Measurements from ENCODE around the gene SETD5.

SETD5 gene

GRCh38 chr3:9428411-9428810, 31.0 kb downstream of the SETD5 start:
- H3F3A ChIP-seq (ENCODE audit: control insufficient read depth, insufficient read depth), result no peaks in the 10 kb centered on the region
- no peaks in the 10 kb centered on the region for H3K27me3 ChIP-seq (ENCODE audit: control insufficient read depth, low read length)
- no peaks in the 10 kb centered on the region for H3K4me1 ChIP-seq (ENCODE audit: control insufficient read depth, low read length)
- no peaks in the 10 kb centered on the region for H3K9me2 ChIP-seq (replicated peaks; ENCODE audit: control insufficient read depth, low read length)
- no peaks in the 10 kb centered on the region for H3K9me3 ChIP-seq (ENCODE audit: control insufficient read depth, insufficient read depth, low read length)
- H3K4me3 ChIP-seq (ENCODE audit: low read length), result no peak overlapping the region
- H3K27ac ChIP-seq (ENCODE audit: low read depth, low read length), result no peak overlapping the region
- H3K4me2 ChIP-seq (ENCODE audit: low read length), result no peak overlapping the region
- peaks cover 97% of the 10 kb centered on the region for H3K36me3 ChIP-seq (ENCODE audit: control insufficient read depth, low read length)
- H4K20me1 ChIP-seq (ENCODE audit: control insufficient read depth, insufficient read depth, low read depth, low read length), result peaks cover 11% of the 10 kb centered on the region; the same call in 1 of the 2 replicates
- TF ChIP-seq CTCF (IDR thresholded peaks at IDR 0.05; ENCODE audit: low read depth, low read length, poor library complexity, severe bottlenecking), result no peak
- peaks cover 55% of the 10 kb centered on the region for H3K79me2 ChIP-seq (ENCODE audit: control insufficient read depth, low read length)

- Histone ChIP-seq H3F3A (ENCODE audit: control insufficient read depth, insufficient read depth) (no peaks in the 10 kb centered on the region), H3K9me2 (replicated peaks; ENCODE audit: control insufficient read depth, low read length) (no peaks in the 10 kb centered on the region), H3K27ac (ENCODE audit: low read depth, low read length) (no peak overlapping the region), H3K4me3 (ENCODE audit: low read length) (no peak overlapping the region), H3K36me3 (ENCODE audit: control insufficient read depth, low read length) (peaks cover 95% of the 10 kb centered on the region), H3K4me2 (ENCODE audit: low read length) (no peak overlapping the region), H4K20me1 (ENCODE audit: control insufficient read depth, insufficient read depth, low read depth, low read length) (peaks cover 7% of the 10 kb centered on the region; the same call in 1 of the 2 replicates), H3K27me3 (ENCODE audit: control insufficient read depth, low read length) (no peaks in the 10 kb centered on the region), H3K4me1 (ENCODE audit: control insufficient read depth, low read length) (no peaks in the 10 kb centered on the region), H3K9me3 (ENCODE audit: control insufficient read depth, insufficient read depth, low read length) (no peaks in the 10 kb centered on the region), H3K79me2 (ENCODE audit: control insufficient read depth, low read length) (peaks cover 34% of the 10 kb centered on the region)
- TF ChIP-seq CTCF (IDR thresholded peaks at IDR 0.05; ENCODE audit: low read depth, low read length, poor library complexity, severe bottlenecking), result no peak
- TF ChIP-seq EZH2phosphoT487 (IDR thresholded peaks at IDR 0.05; ENCODE audit: borderline replicate concordance, low read length), result no peak
Observed at GRCh38 chr3:9430733-9431132, 33.3 kb downstream of the SETD5 start.

GRCh38 chr3:9433627-9434521, 36.5 kb downstream of the SETD5 start:
- no peaks in the 10 kb centered on the region for H3K9me2 ChIP-seq (replicated peaks; ENCODE audit: control insufficient read depth, low read length)
- no peaks in the 10 kb centered on the region for H3K4me1 ChIP-seq (ENCODE audit: control insufficient read depth, low read length)
- peaks cover 96% of the 10 kb centered on the region for H3K36me3 ChIP-seq (ENCODE audit: control insufficient read depth, low read length)
- no peak overlapping the region for H3K4me3 ChIP-seq (ENCODE audit: low read length)
- no peak overlapping the region for H3K4me2 ChIP-seq (ENCODE audit: low read length)
- H3K27me3 ChIP-seq (ENCODE audit: control insufficient read depth, low read length), result no peaks in the 10 kb centered on the region
- no peaks in the 10 kb centered on the region for H3K9me3 ChIP-seq (ENCODE audit: control insufficient read depth, insufficient read depth, low read length)
- no peak overlapping the region for H3K27ac ChIP-seq (ENCODE audit: low read depth, low read length)
- H4K20me1 ChIP-seq (ENCODE audit: control insufficient read depth, insufficient read depth, low read depth, low read length), result peaks cover 7% of the 10 kb centered on the region; the same call in 1 of the 2 replicates
- H3F3A ChIP-seq (ENCODE audit: control insufficient read depth, insufficient read depth), result no peaks in the 10 kb centered on the region
- H3K79me2 ChIP-seq (ENCODE audit: control insufficient read depth, low read length), result peaks cover 28% of the 10 kb centered on the region
- no peak for TF ChIP-seq CTCF (IDR thresholded peaks at IDR 0.05; ENCODE audit: low read depth, low read length, poor library complexity, severe bottlenecking)
- no peak for TF ChIP-seq EZH2phosphoT487 (IDR thresholded peaks at IDR 0.05; ENCODE audit: borderline replicate concordance, low read length)

Data from DOHH2 (cell line).